HCT116 (cell line): ENCODE measurements around the gene RFLNA. TPM values are rescaled to one million over a fixed set of nuclear protein-coding genes. Genes with fewer than 3 reads are reported as not detected.

ENCODE experiments used
- ATAC-seq: fragments of 200-7000 bp; cut with Tn5 transposase; 2 replicates; pipeline ENCODE4 v1.9.1; 2020; ENCODE audit warnings: mild to moderate bottlenecking, moderate library complexity
- BruUV-seq: library from RNA; stranded (reverse); fragments of 400-500 nt; replicated peaks from 2 replicates; lab custom pipeline; 2021; lab: Mats Ljungman, UMichigan
- CTCF ChIA-PET: fragments of 300-600 bp; sonication (Branson Sonifier 250); formaldehyde crosslinking; loops from one replicate; lab custom pipeline; 2021; ENCODE audit warnings: antibody characterized with exemption; lab: Charles Lee
- POLR2A ChIA-PET: fragments of 300-600, 350-600 bp; sonication (Branson Sonifier 250); formaldehyde crosslinking; loops from one replicate; lab custom pipeline; 2021; ENCODE audit warnings: antibody characterized with exemption; lab: Charles Lee
- RAD21 ChIA-PET, 2 experiments: fragments of 300-600 bp; sonication (Branson Sonifier 250); formaldehyde crosslinking; loops; one replicate each; lab custom pipeline; 2023; ENCODE audit warnings: low total read pairs in 2 of 2; ENCODE audit not compliant: uncharacterized antibody in 2 of 2, unreplicated experiment in 2 of 2, low non-redundant PET in 1 of 2; lab: Charles Lee
- DNase-seq: peaks from one replicate; pipeline ENCODE4 v3.0.0-alpha.2; 2010; ENCODE audit warnings: low read depth, low spot score
- H2AFZ ChIP-seq: fragments of 200-600 bp; shearing (Covaris generic), sonication (generic); 2 replicates; pipeline ENCODE4 v1.6.1; 2017; ENCODE audit warnings: low read depth, mixed run types, mixed read lengths, antibody characterized with exemption, low read length; ENCODE audit not compliant: poor library complexity, severe bottlenecking
- H3K27ac ChIP-seq: 2 replicates; pipeline ENCODE4 v1.5.1; 2012; ENCODE audit warnings: low read depth, low read length
- H3K27me3 ChIP-seq: fragments of 200-600 bp; sonication (generic); 2 replicates; pipeline ENCODE4 v1.6.1; 2016; ENCODE audit warnings: mixed run types, low read length, mixed read lengths; ENCODE audit not compliant: insufficient read depth
- H3K36me3 ChIP-seq, 2 experiments: fragments of 200-500 bp in 1 of 2; fragments of 200-600 bp in 1 of 2; sonication (Bioruptor generic) in 1 of 2; sonication (generic) in 1 of 2; 2 replicates each; pipeline versions ENCODE4 v1.5.1 to v1.6.1; 2014 to 2016; ENCODE audit warnings: low read length in 2 of 2, inconsistent platforms in 1 of 2, mixed read lengths in 1 of 2, mixed run types in 1 of 2; ENCODE audit not compliant: insufficient read depth in 2 of 2, control insufficient read depth in 1 of 2
- H3K4me1 ChIP-seq, 2 experiments: fragments of 200-600 bp in 1 of 2; sonication (generic) in 1 of 2; 2 replicates each; pipeline versions ENCODE4 v1.5.1 to v1.6.1; 2012 to 2017; ENCODE audit warnings: low read length in 2 of 2, inconsistent platforms in 1 of 2, mild to moderate bottlenecking in 1 of 2, mixed read lengths in 1 of 2, mixed run types in 1 of 2, moderate library complexity in 1 of 2; ENCODE audit not compliant: insufficient read depth in 2 of 2, control insufficient read depth in 1 of 2
- H3K4me2 ChIP-seq: fragments of 200-600 bp; sonication (generic); 2 replicates; pipeline ENCODE4 v1.6.1; 2017; ENCODE audit warnings: mixed run types, low read length, mixed read lengths
- H3K4me3 ChIP-seq, 2 experiments: fragments of 200-600 bp in 1 of 2; sonication (generic) in 1 of 2; replicated peaks in 1 of 2; 2 replicates each; pipeline ENCODE4 v1.5.1; 2011 to 2016; ENCODE audit warnings: low read length in 2 of 2, control low read depth in 1 of 2, low read depth in 1 of 2, mild to moderate bottlenecking in 1 of 2, mixed read lengths in 1 of 2, mixed run types in 1 of 2
- H3K79me2 ChIP-seq: fragments of 200-600 bp; sonication (generic); 2 replicates; pipeline ENCODE4 v1.6.1; 2017; ENCODE audit warnings: mild to moderate bottlenecking, mixed run types, low read length, moderate library complexity, mixed read lengths; ENCODE audit not compliant: insufficient read depth
- H3K9ac ChIP-seq: fragments of 200-600 bp; sonication (generic); 2 replicates; pipeline ENCODE4 v1.6.1; 2016; ENCODE audit warnings: low read length, mixed read lengths
- H3K9me2 ChIP-seq: fragments of 200-600 bp; sonication (generic), shearing (Covaris generic); 2 replicates; pipeline ENCODE4 v1.6.1; 2017; ENCODE audit warnings: mixed run types, mild to moderate bottlenecking, moderate library complexity; ENCODE audit not compliant: insufficient read depth
- H3K9me3 ChIP-seq, 2 experiments: fragments of 200-500 bp in 1 of 2; fragments of 200-600 bp in 1 of 2; sonication (Bioruptor generic) in 1 of 2; sonication (generic) in 1 of 2; 2 replicates each; pipeline ENCODE4 v1.6.1; 2014 to 2017; ENCODE audit warnings: low read length in 2 of 2, mixed read lengths in 2 of 2, inconsistent platforms in 1 of 2, low read depth in 1 of 2, mild to moderate bottlenecking in 1 of 2, mixed run types in 1 of 2, moderate library complexity in 1 of 2; ENCODE audit not compliant: control insufficient read depth in 1 of 2, insufficient read depth in 1 of 2
- H4K20me1 ChIP-seq: fragments of 200-600 bp; sonication (generic), shearing (Covaris generic); 2 replicates; pipeline ENCODE4 v1.6.1; 2017; ENCODE audit warnings: mixed run types, mild to moderate bottlenecking, moderate library complexity; ENCODE audit not compliant: insufficient read depth
- ATF3 ChIP-seq: IDR thresholded peaks from 2 replicates; pipeline ENCODE4 v1.6.1; 2012
- CBX3 ChIP-seq: IDR thresholded peaks from 2 replicates; pipeline ENCODE4 v1.6.1; 2012; ENCODE audit warnings: low read depth
- CEBPB ChIP-seq: IDR thresholded peaks from 2 replicates; pipeline ENCODE4 v1.6.1; 2012; ENCODE audit warnings: low read depth
- EGR1 ChIP-seq: IDR thresholded peaks from 2 replicates; pipeline ENCODE4 v1.6.1; 2012; ENCODE audit warnings: low read depth
- ELF1 ChIP-seq: IDR thresholded peaks from 2 replicates; pipeline ENCODE4 v1.6.1; 2012; ENCODE audit warnings: low read depth, borderline replicate concordance
- EZH2 ChIP-seq: fragments of 200-600 bp; sonication (generic); IDR thresholded peaks from 2 replicates; pipeline ENCODE4 v1.6.1; 2017; ENCODE audit warnings: antibody characterized with exemption, mixed run types
- EZH2phosphoT487 ChIP-seq: fragments of 200-600 bp; IDR thresholded peaks from 2 replicates; pipeline ENCODE4 v1.6.1; 2018; ENCODE audit warnings: antibody characterized with exemption, borderline replicate concordance
- JUND ChIP-seq: IDR thresholded peaks from 2 replicates; pipeline ENCODE4 v1.6.1; 2012
- MAX ChIP-seq: IDR thresholded peaks from 2 replicates; pipeline ENCODE4 v1.6.1; 2012
- POLR2A ChIP-seq: IDR thresholded peaks from 2 replicates; pipeline ENCODE4 v1.7.0; 2011; ENCODE audit warnings: borderline replicate concordance; ENCODE audit not compliant: insufficient read depth, insufficient read length; ENCODE audit errors: extremely low read depth
- POLR2AphosphoS5 ChIP-seq: IDR thresholded peaks from 2 replicates; pipeline ENCODE4 v1.6.1; 2011; ENCODE audit warnings: mild to moderate bottlenecking, low read depth, low read length, moderate library complexity
- RAD21 ChIP-seq: IDR thresholded peaks from 2 replicates; pipeline ENCODE4 v1.6.1; 2012; ENCODE audit warnings: low read depth, mild to moderate bottlenecking
- SIN3A ChIP-seq: IDR thresholded peaks from 2 replicates; pipeline ENCODE4 v1.6.1; 2012; ENCODE audit warnings: low read depth
- SP1 ChIP-seq: IDR thresholded peaks from 2 replicates; pipeline ENCODE4 v1.6.1; 2012; ENCODE audit warnings: low read depth
- SRF ChIP-seq: IDR thresholded peaks from 2 replicates; pipeline ENCODE4 v1.6.1; 2012; ENCODE audit warnings: low read depth
- TCF7L2 ChIP-seq: IDR thresholded peaks from 2 replicates; pipeline ENCODE4 v1.7.0; 2011; ENCODE audit warnings: borderline replicate concordance, inconsistent platforms; ENCODE audit not compliant: insufficient read depth, insufficient read length; ENCODE audit errors: extremely low read depth
- ZBTB33 ChIP-seq: IDR thresholded peaks from 2 replicates; pipeline ENCODE4 v1.6.1; 2011; ENCODE audit warnings: mild to moderate bottlenecking, low read length, moderate library complexity; ENCODE audit not compliant: insufficient replicate concordance; ENCODE audit errors: extremely low read depth
- ZFX ChIP-seq: fragments of 450-650 bp; IDR thresholded peaks from 2 replicates; pipeline ENCODE4 v1.6.1; 2017
- ZNF274 ChIP-seq: fragments of 200-500 bp; sonication (Bioruptor generic); IDR thresholded peaks from 2 replicates; pipeline ENCODE4 v1.6.1; 2014; ENCODE audit warnings: mild to moderate bottlenecking, low read depth, low read length, inconsistent platforms
- intact Hi-C: fragments of 100-400 bp; cut with micrococcal nuclease; formaldehyde crosslinking; loops from 2 replicates; pipeline ENCODE4 v1.10.0; 2022
- total RNA-seq: library from RNA; stranded (reverse); gene quantifications from one replicate; pipeline ENCODE4 v1.2.1, GENCODE V29; 2021; ENCODE audit not compliant: unreplicated experiment
- TF ChIP-seq, protein P1 (sequence below), 3 experiments: fragments of 200-600 bp in 1 of 3; sonication (generic) in 1 of 3; IDR thresholded peaks in 2 of 3; conservative IDR thresholded peaks in 1 of 3; 2 replicates each; pipeline ENCODE4 v1.5.1; 2012 to 2017; ENCODE audit warnings: low read depth in 2 of 3, low read length in 2 of 3, antibody characterized with exemption in 1 of 3, borderline replicate concordance in 1 of 3, control low read depth in 1 of 3, mild to moderate bottlenecking in 1 of 3, mixed read lengths in 1 of 3, mixed run types in 1 of 3, moderate library complexity in 1 of 3; ENCODE audit not compliant: insufficient read depth in 1 of 3

RFLNA gene
- total RNA-seq, 1 experiment from 2014 or later: not detected

DNA sequence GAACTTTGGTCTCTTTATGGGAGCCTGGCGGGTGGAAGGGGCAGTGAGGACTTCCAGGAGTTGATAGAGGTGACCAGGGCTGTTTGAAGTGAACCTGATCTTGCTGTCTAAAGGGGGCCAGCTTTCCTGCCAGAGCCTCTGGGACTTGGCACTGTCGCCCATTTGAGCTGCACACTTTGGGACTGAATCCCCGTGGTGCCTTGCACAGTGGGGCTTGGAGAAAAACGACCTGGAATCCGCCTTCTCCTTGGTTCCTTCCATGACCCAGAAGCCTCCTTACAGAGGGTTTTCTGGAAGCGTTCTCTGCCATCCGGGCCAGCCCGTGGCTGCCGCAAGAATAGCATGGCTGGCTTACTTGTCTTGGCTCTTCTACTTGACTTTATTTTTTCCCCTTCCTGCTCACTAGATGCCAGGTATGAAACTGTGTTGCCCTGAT is 2.0 kb downstream of the RFLNA start:
- no peak overlapping the region for H3K4me3 ChIP-seq
- no peak overlapping the region for H2AFZ ChIP-seq
- intact Hi-C loops: no loop called here
- no peaks in the 10 kb centered on the region for H4K20me1 ChIP-seq
- H3K9me3 ChIP-seq: no peaks in the 10 kb centered on the region
- no peak overlapping the region for H3K27ac ChIP-seq
- no peak overlapping the region for H3K9ac ChIP-seq
- no TSS peak for BruUV-seq
- H3K4me1 ChIP-seq: no peaks in the 10 kb centered on the region
- POLR2A ChIA-PET: no interaction called here
- ATAC-seq: no peak
- RAD21 ChIA-PET: no interaction called here
- H3K79me2 ChIP-seq: no peaks in the 10 kb centered on the region
- CTCF ChIA-PET: no interaction called here
- no peaks in the 10 kb centered on the region for H3K27me3 ChIP-seq
- no peaks in the 10 kb centered on the region for H3K36me3 ChIP-seq
- H3K9me2 ChIP-seq: no peaks in the 10 kb centered on the region
- no peak for DNase-seq
- TF ChIP-seq ZNF274: no peak
- no peak for TF ChIP-seq ELF1
- TF ChIP-seq POLR2AphosphoS5: no peak
- no peak for TF ChIP-seq TCF7L2
- no peak overlapping the region for H3K4me2 ChIP-seq

DNA sequence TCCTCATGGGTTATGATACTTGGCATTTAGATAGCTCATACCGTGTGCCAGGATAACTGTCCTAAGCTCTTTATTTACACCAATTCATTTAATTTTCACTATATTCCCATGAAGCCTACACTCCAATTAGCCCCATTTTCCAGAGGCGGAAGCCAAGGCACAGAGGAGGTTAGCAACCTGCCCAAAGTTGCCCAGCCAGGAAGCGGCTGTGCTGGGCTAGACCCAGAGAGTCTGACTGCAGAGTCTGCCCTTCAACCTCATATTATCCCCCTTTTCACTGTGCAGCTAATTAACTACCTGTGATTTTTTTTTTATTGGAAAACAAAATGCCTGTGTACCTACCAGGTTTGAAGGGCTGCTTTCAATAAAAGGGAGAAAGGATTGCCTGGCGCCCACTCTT is 2.5 kb downstream of the RFLNA start:
- Histone ChIP-seq H3K4me2 (no peak overlapping the region), H3K27me3 (no peaks in the 10 kb centered on the region), H3K27ac (no peak overlapping the region), H2AFZ (no peak overlapping the region), H3K9me2 (no peaks in the 10 kb centered on the region), H4K20me1 (no peaks in the 10 kb centered on the region), H3K4me1 (no peaks in the 10 kb centered on the region), H3K36me3 (no peaks in the 10 kb centered on the region), H3K9ac (no peak overlapping the region), H3K4me3 (no peak overlapping the region), H3K9me3 (no peaks in the 10 kb centered on the region), H3K79me2 (no peaks in the 10 kb centered on the region)
- DNase-seq (no peak), ATAC-seq (no peak)
- ChIA-PET RAD21 (no interaction called here), POLR2A (no interaction called here), CTCF (no interaction called here)
- intact Hi-C loops: no loop called here
- TF ChIP-seq EZH2phosphoT487 (no peak), SIN3A (no peak), POLR2A (no peak), EZH2 (no peak), ZBTB33 (no peak), CBX3 (no peak), SRF (no peak), MAX (no peak), ATF3 (no peak), ZNF274 (no peak), ZFX (no peak), RAD21 (no peak), EGR1 (no peak), JUND (no peak), CEBPB (no peak), SP1 (no peak)
- TF ChIP-seq, protein P1, sequence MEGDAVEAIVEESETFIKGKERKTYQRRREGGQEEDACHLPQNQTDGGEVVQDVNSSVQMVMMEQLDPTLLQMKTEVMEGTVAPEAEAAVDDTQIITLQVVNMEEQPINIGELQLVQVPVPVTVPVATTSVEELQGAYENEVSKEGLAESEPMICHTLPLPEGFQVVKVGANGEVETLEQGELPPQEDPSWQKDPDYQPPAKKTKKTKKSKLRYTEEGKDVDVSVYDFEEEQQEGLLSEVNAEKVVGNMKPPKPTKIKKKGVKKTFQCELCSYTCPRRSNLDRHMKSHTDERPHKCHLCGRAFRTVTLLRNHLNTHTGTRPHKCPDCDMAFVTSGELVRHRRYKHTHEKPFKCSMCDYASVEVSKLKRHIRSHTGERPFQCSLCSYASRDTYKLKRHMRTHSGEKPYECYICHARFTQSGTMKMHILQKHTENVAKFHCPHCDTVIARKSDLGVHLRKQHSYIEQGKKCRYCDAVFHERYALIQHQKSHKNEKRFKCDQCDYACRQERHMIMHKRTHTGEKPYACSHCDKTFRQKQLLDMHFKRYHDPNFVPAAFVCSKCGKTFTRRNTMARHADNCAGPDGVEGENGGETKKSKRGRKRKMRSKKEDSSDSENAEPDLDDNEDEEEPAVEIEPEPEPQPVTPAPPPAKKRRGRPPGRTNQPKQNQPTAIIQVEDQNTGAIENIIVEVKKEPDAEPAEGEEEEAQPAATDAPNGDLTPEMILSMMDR (IDR thresholded peaks at IDR 0.05 in 2 of 3, conservative IDR thresholded peaks at IDR 0.05 in 1 of 3; ENCODE audit: borderline replicate concordance in 1 of 3, insufficient read depth in 1 of 3, low read depth in 2 of 3, low read length in 2 of 3): no peak
- no TSS peak for BruUV-seq
